ENCODE data around the gene C2orf72. TPM values are rescaled to one million over a fixed set of nuclear protein-coding genes. Genes with fewer than 3 reads are reported as not detected.

C2orf72 gene
- total and polyA plus RNA-seq, 2 of the 13 experiments (the other 11 are each of a cell fraction or from before 2014, with no cell fraction given) = 147 to 203 TPM

DNA sequence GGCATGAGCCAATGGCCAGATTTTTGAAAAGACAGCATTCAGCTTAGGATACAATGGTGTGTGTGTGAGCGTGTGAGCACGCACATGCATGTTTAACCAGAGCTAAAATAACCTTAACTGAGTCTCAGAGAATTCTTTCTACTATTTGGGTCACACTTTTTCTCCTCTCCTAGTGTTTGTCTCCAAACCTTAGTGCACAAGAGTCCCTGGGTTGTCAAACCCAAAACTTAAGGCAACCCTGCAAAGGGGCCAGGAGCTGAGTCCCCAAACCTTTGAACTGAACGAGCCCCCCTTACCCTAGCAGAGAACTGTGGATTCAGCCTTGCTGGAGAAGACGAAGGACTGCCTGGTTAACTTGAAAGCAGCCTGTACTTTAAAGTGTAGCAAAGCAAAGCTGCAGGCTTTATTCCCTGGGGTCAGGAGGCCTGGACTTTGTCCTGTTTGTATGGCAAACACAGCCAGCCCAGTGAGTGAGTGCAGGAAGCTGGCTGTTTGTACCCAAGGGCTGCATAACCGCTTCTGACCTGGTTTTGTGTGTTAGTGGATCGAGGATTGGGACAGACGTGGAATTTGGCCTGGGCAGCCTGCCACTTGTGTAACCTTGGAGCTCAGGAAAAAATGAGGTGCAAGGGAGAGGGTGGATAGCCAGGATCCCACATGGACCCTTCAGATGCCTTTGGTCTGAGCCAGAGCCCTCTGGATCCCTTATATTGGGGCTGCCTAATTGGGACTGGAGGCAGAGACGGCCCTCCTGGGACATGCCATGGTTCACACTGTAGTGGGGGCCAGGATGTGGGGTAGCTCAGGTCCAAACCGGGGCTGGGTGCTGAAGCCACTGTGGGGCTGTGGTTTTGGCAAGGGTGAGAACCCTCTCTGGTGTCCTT is 12.9 kb downstream of the C2orf72 start (continued):
- TF ChIP-seq HNRNPUL1 (IDR thresholded peaks at IDR 0.05; ENCODE audit: low read depth, low read length) (no peak), PRMT3 (CRISPR knock-in tag; IDR thresholded peaks at IDR 0.05; ENCODE audit: borderline replicate concordance, low read depth) (peak; percentile 95), ZNF234 (CRISPR knock-in tag; conservative IDR thresholded peaks at IDR 0.05) (no peak), ZNF431 (CRISPR knock-in tag; IDR thresholded peaks at IDR 0.05; ENCODE audit: borderline replicate concordance, low read depth) (peak; percentile 94), RNF2 (conservative IDR thresholded peaks at IDR 0.05; ENCODE audit: low read depth) (no peak), SMARCE1 (IDR thresholded peaks at IDR 0.05; ENCODE audit: borderline replicate concordance) (no peak), CBX1 (IDR thresholded peaks at IDR 0.05; ENCODE audit: low read depth) (peak; percentile 97), ZKSCAN8 (CRISPR knock-in tag; IDR thresholded peaks at IDR 0.05; ENCODE audit: borderline replicate concordance) (peak; percentile 97), ZNF580 (CRISPR knock-in tag; IDR thresholded peaks at IDR 0.05; ENCODE audit: borderline replicate concordance, low read depth) (peak; percentile 97), ZNF12 (CRISPR knock-in tag; IDR thresholded peaks at IDR 0.05) (peak; percentile 56; the same call in 1 of the 2 replicates), MAF1 (CRISPR knock-in tag; IDR thresholded peaks at IDR 0.05; ENCODE audit: borderline replicate concordance) (peak; percentile 97; the same call in 1 of the 2 replicates), THYN1 (CRISPR knock-in tag; IDR thresholded peaks at IDR 0.05; ENCODE audit: borderline replicate concordance, low read depth) (no peak), ZNF790 (CRISPR knock-in tag; IDR thresholded peaks at IDR 0.05; ENCODE audit: borderline replicate concordance) (no peak), ZNF841 (CRISPR knock-in tag; IDR thresholded peaks at IDR 0.05; ENCODE audit: borderline replicate concordance) (no peak), TRIM24 (CRISPR knock-in tag; IDR thresholded peaks at IDR 0.05) (peak; percentile 83; the same call in 1 of the 2 replicates), TFDP2 (CRISPR knock-in tag; IDR thresholded peaks at IDR 0.05) (peak; percentile 81)
- TF ChIP-seq, protein P1, sequence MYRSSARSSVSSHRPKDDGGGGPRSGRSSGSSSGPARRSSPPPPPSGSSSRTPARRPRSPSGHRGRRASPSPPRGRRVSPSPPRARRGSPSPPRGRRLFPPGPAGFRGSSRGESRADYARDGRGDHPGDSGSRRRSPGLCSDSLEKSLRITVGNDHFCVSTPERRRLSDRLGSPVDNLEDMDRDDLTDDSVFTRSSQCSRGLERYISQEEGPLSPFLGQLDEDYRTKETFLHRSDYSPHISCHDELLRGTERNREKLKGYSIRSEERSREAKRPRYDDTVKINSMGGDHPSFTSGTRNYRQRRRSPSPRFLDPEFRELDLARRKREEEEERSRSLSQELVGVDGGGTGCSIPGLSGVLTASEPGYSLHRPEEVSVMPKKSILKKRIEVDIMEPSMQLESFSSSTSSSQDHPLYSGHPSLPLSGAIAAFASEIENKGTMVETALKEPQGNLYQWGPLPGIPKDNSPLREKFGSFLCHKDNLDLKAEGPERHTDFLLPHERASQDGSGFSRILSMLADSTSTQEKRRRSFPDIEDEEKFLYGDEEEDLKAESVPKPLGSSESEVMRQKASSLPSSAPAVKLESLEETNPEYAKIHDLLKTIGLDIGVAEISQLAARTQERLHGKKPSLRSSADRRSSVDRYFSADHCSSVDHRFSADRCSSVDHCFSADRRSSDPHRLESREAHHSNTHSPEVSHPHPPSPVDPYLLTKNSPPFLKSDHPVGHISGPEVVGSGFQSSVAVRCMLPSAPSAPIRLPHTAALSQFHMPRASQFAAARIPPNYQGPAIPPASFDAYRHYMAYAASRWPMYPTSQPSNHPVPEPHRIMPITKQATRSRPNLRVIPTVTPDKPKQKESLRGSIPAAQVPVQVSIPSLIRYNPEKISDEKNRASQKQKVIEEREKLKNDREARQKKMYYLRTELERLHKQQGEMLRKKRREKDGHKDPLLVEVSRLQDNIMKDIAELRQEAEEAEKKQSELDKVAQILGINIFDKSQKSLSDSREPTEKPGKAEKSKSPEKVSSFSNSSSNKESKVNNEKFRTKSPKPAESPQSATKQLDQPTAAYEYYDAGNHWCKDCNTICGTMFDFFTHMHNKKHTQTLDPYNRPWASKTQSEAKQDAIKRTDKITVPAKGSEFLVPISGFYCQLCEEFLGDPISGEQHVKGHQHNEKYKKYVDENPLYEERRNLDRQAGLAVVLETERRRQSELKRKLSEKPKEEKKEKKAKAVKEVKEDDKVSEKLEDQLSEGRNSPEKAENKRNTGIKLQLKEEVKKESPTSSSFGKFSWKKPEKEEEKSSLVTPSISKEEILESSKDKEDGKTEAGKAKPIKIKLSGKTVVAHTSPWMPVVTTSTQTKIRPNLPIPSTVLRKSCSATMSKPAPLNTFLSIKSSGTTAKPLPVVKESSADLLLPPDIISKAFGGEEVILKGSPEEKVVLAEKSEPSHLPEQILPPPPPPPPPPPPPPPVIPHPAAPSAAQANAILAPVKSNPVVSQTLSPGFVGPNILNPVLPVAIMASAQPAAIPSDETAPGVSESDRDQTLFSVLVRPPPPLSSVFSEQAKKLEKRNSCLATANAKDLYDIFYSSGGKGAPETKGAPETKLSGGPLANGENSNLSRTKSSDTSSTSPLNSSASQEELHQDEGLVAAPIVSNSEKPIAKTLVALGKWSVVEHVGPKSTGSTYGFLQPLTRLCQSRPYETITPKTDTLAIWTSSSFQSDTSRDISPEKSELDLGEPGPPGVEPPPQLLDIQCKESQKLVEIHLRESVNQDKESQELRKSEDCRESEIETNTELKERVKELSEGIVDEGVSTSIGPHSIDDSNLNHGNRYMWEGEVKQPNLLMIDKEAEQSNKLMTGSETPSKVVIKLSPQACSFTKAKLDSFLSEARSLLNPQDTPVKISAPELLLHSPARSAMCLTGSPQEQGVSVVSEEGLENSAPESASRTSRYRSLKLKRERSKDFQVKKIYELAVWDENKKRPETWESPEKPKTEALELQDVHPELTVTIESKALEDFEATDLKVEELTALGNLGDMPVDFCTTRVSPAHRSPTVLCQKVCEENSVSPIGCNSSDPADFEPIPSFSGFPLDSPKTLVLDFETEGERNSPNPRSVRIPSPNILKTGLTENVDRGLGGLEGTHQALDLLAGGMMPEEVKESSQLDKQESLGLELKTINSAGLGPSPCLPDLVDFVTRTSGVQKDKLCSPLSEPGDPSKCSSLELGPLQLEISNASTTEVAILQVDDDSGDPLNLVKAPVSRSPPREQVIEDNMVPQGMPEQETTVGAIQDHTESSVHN (CRISPR knock-in tag; IDR thresholded peaks at IDR 0.05) = peak; percentile 86; the same call in 1 of the 2 replicates
- TF ChIP-seq, protein P2, sequence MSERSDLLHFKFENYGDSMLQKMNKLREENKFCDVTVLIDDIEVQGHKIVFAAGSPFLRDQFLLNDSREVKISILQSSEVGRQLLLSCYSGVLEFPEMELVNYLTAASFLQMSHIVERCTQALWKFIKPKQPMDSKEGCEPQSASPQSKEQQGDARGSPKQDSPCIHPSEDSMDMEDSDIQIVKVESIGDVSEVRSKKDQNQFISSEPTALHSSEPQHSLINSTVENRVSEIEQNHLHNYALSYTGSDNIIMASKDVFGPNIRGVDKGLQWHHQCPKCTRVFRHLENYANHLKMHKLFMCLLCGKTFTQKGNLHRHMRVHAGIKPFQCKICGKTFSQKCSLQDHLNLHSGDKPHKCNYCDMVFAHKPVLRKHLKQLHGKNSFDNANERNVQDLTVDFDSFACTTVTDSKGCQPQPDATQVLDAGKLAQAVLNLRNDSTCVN (CRISPR knock-in tag; IDR thresholded peaks at IDR 0.05; ENCODE audit: borderline replicate concordance) = peak; percentile 77

Measured in HepG2 (cell line).